Measurements from ENCODE around the gene ATG2B. TPM values are rescaled to one million over a fixed set of nuclear protein-coding genes. Genes with fewer than 3 reads are reported as not detected.

The ATG2B gene
- total and polyA plus RNA-seq, 3 donors from 2014 or later = 42.7 to 74.9 (median 44.8) TPM

- H3K4me3 ChIP-seq = no peak overlapping the region
- intact Hi-C loops (cut with DNase I; ENCODE audit: low total_unique reads) = no loop called here
- no peaks in the 10 kb centered on the region for H3K27me3 ChIP-seq
- no peak overlapping the region for H3K27ac ChIP-seq
- DNase-seq = no peak
- no peaks in the 10 kb centered on the region for H3K36me3 ChIP-seq (ENCODE audit: low read depth, missing control alignments)
- no peaks in the 10 kb centered on the region for H3K4me1 ChIP-seq
- H3K9me3 ChIP-seq = no peaks in the 10 kb centered on the region
- WGBS, 2 donors = 55 to 61% methylated on average over 9 of the region's 9 CpGs
- TF ChIP-seq POLR2A (IDR thresholded peaks at IDR 0.05) (no peak), CTCF (IDR thresholded peaks at IDR 0.05) (no peak)
Observed at GRCh38 chr14:96239711-96240141, 123.4 kb downstream of the ATG2B start.

GRCh38 chr14:96238676-96239265, 124.4 kb downstream of the ATG2B start:
- TF ChIP-seq POLR2A (IDR thresholded peaks at IDR 0.05) (no peak), CTCF (IDR thresholded peaks at IDR 0.05) (no peak)
- WGBS, 2 donors = 78 to 79% methylated on average over 7 of the region's 7 CpGs

GRCh38 chr14:96237641-96238040, 125.5 kb downstream of the ATG2B start:
- Histone ChIP-seq H3K4me3 (no peak overlapping the region), H3K36me3 (ENCODE audit: low read depth, missing control alignments) (no peaks in the 10 kb centered on the region), H3K9me3 (no peaks in the 10 kb centered on the region), H3K27me3 (no peaks in the 10 kb centered on the region), H3K4me1 (no peaks in the 10 kb centered on the region), H3K27ac (no peak overlapping the region)
- no peak for DNase-seq
- TF ChIP-seq CTCF (IDR thresholded peaks at IDR 0.05) = no peak
- TF ChIP-seq POLR2A (IDR thresholded peaks at IDR 0.05) = no peak
- WGBS, 2 donors = 97 to 100% methylated on average over 2 of the region's 2 CpGs
- intact Hi-C loops (cut with DNase I; ENCODE audit: low total_unique reads) = no loop called here

More at GRCh38 chr14:96238676-96239265, 124.4 kb downstream of the ATG2B start:
- no peak for DNase-seq
- no peaks in the 10 kb centered on the region for H3K4me1 ChIP-seq
- no peak overlapping the region for H3K4me3 ChIP-seq
- intact Hi-C loops (cut with DNase I; ENCODE audit: low total_unique reads) = no loop called here
- no peak overlapping the region for H3K27ac ChIP-seq
- no peaks in the 10 kb centered on the region for H3K27me3 ChIP-seq
- no peaks in the 10 kb centered on the region for H3K36me3 ChIP-seq (ENCODE audit: low read depth, missing control alignments)
- H3K9me3 ChIP-seq = no peaks in the 10 kb centered on the region

GRCh38 chr14:96235426-96235825, 127.7 kb downstream of the ATG2B start:
- no peak for DNase-seq
- no peak overlapping the region for H3K4me3 ChIP-seq
- H3K27me3 ChIP-seq = no peaks in the 10 kb centered on the region
- H3K36me3 ChIP-seq (ENCODE audit: low read depth, missing control alignments) = no peaks in the 10 kb centered on the region
- H3K9me3 ChIP-seq = no peaks in the 10 kb centered on the region
- WGBS, 2 donors = 77 to 82% methylated on average over 4 of the region's 4 CpGs
- intact Hi-C loops (cut with DNase I; ENCODE audit: low total_unique reads) = no loop called here
- H3K4me1 ChIP-seq = no peaks in the 10 kb centered on the region
- no peak overlapping the region for H3K27ac ChIP-seq
- TF ChIP-seq CTCF (IDR thresholded peaks at IDR 0.05) (no peak), POLR2A (IDR thresholded peaks at IDR 0.05) (no peak)

- TF ChIP-seq CTCF (IDR thresholded peaks at IDR 0.05) = no peak
- no peak for TF ChIP-seq POLR2A (IDR thresholded peaks at IDR 0.05)
- H3K9me3 ChIP-seq = no peaks in the 10 kb centered on the region
- no peak overlapping the region for H3K27ac ChIP-seq
- H3K4me1 ChIP-seq = no peaks in the 10 kb centered on the region
- no peak overlapping the region for H3K4me3 ChIP-seq
- no peak for DNase-seq
- 59 to 70% methylated on average over 3 of the region's 3 CpGs for WGBS, 2 donors
- intact Hi-C loops (cut with DNase I; ENCODE audit: low total_unique reads) = no loop called here
- no peaks in the 10 kb centered on the region for H3K36me3 ChIP-seq (ENCODE audit: low read depth, missing control alignments)
- no peaks in the 10 kb centered on the region for H3K27me3 ChIP-seq
Observed at GRCh38 chr14:96233661-96234060, 129.5 kb downstream of the ATG2B start.
